ENCODE results near the gene KIF19. TPM values are rescaled to one million over a fixed set of nuclear protein-coding genes. Genes with fewer than 3 reads are reported as not detected.

The KIF19 gene
- polyA plus RNA-seq, 4 donors, result 0.37 to 1.3 (median 1.1) TPM

DNA sequence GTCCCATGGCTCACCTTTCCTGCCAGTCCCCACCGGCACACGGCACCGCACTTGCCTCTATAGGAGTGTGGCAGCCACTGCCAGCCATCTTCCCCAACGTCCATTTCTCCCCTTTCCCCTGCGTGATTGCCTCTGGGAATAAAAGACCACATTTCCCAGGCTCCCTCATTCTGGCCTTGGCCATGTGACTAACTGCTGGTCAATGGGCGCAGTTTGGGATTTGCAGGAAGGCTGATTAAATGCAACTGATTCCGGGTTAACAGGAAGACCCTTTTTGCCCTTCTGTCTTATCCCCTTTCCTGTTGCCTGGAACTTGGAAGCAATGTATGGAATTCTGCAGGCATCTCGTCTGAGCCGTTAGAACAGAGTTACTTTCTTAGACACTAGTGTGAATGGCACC lies 32.7 kb downstream of the KIF19 start:
- DNase-seq (ENCODE audit: low read depth in 4 of 4, low spot score in 2 of 4), result no peak

DNA sequence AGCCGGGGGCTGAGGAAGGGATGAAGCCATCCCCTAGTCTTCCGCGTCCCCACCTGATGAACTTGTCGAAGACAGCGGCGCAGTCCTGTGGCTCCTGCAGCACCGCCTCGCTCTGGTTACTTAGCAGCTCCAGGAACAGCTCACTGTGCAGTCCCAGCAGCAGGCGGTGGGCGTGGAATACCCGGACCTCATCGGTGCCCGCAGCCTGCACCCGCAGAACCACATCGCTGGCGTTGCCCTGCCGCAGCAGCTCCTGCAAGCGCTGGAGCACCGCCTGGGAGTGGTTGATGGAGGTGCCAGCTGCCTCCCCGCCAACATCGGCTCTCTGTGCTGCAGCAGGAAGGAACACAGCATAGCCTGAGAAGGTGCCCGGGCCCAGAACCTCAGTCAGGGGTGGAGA lies 33.9 kb downstream of the KIF19 start:
- DNase-seq (ENCODE audit: low read depth in 4 of 4, low spot score in 2 of 4), result no peak

DNA sequence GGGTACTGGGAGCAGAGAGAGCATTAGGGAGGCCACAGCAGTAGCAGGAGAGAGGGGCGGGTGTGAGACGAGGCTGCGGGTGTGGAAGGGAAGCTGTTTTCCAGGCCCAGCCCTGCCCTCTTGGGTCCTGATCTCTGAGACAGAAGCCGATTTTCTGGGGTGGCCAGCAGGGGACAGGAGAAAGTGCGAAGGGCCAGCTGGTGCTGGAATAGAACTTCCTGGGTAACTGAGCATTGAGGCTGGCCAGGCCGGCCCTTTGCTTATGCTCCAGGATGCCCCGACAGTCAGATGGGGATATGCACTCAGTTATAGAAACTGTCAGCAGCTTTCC lies 34.8 kb downstream of the KIF19 start:
- no peak for DNase-seq (ENCODE audit: low read depth in 4 of 4, low spot score in 2 of 4)

DNA sequence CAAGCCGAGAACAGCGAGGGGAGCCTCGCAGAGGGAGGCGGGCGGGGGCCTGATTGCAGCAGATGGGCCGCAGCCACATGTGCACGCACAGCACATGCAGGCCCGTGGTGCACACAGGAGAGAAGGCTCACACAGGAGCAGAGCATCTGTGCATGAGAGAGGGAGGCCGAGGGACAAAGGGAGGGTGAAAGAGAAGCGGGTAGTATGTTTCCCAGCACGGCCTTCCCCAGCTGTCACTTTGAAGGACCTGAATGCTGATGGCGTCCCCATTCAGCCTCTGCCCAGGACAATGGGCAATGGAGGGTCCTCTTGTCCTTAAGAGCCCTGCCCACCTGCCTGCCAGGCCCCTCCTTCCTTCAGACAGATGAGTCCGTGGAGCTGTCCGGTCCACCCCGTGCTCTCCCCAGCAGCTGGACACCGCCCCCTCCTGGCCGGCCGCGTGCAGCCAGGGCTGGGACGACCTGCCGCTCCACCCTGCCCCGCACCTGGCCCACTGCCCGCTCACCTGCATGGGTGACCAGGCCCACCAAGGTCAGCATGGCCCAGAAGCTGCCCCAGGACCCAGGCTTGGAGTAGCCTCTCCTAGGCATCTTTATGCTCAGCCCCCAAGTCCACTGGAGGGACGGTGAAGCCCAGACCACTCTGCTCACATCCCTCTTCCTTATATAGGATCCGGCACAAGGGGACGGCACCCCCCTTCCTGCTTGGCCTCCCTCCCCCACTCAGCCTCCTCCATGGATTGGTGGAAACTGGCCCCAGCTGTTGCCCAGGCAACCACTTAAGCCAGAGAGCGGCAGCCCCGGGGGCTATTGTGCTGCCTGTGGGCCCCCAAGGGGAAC lies 35.4 kb downstream of the KIF19 start, which contains the start of gene BTBD17:
Gene BTBD17 (minus strand): TSS at position 639 of the 839 bp plus-strand sequence. CDS start 49 bp downstream, at position 590.
- DNase-seq (ENCODE audit: low read depth in 4 of 4, low spot score in 2 of 4), result no peak

DNA sequence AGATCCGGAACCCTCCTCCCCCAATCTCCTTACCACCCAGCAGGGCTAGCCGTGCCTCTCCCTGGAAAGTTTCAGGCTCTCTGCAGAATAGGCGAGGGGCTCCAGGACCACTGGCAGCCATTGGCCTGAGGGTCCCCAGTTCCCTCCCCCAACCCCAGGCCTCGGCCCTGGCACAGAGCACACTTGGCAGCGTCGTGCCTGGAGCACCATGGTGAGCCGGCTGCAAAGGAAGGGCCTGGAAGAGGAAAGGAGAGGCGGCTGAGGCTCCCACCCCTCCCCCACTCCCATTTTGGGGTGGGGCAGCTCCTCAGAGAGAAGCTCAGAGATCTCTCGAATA lies 36.0 kb downstream of the KIF19 start:
- DNase-seq (ENCODE audit: low read depth in 4 of 4, low spot score in 2 of 4), result no peak

DNA sequence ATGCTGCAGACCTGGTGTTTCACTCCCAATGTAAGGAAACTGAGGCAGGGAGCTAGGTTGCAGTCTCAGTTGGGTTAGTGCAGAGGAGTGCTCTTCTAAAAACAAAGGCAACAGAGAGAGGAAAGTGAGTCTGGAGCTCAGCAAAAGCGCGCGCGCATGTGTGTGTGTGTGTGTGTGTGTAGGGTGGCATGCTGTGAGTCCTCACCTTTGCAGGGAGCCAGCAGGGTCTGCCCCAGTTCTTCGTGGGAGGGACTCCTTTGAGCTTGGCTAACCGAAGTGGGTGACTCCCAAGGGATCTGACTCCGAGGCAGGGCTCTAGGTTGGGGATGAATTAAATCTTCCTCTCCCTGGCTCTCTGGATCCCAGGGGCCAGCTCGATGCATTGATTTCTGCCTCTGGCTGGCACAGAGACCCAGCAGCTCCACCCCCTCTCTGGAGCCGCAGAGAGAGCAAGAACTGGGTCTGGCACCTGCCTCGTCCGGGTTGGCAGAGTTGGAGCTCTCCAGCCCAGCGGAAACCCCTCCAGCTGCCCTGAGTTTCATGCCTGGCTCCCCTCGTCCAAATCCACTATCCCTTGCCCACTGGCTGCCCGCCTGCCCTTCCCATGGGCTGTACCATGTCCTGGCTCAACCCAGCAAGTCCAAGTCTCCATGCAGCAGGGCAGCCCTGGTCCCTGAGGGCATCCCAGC lies 36.9 kb downstream of the KIF19 start:
- no peak for DNase-seq (ENCODE audit: low read depth in 4 of 4, low spot score in 2 of 4)

DNA sequence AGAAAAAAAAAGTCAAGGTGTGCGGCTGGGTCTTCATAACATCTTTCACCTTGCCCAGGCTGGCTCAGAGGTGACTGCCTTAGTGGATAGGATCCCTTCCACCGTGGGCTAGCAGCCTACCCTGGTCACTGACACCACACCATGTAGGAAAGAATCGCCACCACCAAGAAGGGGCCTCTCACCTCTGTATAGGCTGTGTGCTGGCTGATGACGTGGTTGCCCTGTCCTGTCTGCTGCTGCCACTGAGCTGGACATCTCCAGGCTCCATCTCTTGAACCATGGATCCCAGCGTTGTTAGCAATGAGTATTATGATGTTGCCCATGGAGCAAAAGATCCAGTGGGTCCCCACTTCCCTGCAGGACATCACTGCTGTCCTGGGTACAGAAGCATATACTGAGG lies 41.2 kb downstream of the KIF19 start, which contains the start of gene GPR142:
Gene GPR142 (plus strand): TSS at position 301 of the 400 bp plus-strand sequence. CDS start 2,035 bp downstream, outside the sequence.
- no peak for DNase-seq (ENCODE audit: low read depth in 4 of 4, low spot score in 2 of 4)

DNA sequence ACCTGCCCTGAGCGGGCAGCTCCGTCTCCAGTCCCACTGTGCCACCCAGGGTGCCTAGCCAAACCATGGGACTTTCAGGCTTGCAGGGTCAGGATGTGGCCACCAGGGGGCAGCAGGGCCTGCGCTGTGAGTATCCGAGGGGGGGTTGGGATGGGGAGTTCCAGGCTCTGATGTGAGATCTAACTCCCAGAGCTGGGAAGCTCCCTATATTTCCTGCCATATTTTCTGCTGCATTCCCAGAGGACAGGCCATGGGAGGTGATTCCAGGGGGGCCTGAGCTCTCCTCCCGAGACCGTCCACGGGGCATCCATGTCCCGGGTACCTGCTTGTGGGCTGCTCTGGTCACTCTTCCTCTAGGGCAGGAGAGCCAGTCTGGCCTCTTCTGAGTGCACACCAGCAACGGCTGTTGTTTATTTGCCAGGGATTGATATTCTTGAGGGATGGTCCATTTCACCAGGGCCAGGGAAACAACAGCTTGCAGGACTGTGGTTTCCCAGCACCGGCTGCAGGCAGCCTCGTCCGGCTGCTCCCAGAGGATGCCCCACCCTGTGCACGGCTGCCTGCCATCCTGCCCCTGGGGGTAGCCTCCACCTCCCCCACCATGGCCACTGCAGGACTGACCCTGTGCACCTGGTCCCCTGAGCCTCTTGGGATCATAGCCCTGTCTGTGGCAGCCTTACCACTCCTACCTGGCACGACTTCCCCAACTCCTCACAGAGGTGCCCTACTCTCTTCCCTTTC lies 42.5 kb downstream of the KIF19 start:
- no peak for DNase-seq (ENCODE audit: low read depth in 4 of 4, low spot score in 2 of 4)

DNA sequence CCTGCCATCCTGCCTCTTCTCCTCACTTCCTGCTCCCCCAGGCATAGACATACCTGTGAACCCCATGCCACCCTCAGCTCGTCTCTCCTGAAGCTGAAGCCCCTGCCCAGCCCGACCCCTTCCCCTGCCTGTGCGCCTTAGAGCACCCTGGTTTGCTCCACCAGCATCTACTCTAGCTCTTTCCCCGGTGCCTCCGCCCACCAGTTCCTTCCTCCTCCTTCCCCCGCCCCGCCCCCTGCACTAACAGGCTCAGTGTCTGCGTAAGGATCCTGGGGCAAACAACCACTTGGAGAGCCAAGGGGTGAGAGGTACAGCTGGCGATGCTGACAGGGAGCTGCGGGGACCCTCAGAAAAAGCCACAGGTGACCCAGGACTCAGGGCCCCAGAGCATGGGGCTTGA lies 43.2 kb downstream of the KIF19 start:
- DNase-seq (ENCODE audit: low read depth in 4 of 4, low spot score in 2 of 4), result no peak

DNA sequence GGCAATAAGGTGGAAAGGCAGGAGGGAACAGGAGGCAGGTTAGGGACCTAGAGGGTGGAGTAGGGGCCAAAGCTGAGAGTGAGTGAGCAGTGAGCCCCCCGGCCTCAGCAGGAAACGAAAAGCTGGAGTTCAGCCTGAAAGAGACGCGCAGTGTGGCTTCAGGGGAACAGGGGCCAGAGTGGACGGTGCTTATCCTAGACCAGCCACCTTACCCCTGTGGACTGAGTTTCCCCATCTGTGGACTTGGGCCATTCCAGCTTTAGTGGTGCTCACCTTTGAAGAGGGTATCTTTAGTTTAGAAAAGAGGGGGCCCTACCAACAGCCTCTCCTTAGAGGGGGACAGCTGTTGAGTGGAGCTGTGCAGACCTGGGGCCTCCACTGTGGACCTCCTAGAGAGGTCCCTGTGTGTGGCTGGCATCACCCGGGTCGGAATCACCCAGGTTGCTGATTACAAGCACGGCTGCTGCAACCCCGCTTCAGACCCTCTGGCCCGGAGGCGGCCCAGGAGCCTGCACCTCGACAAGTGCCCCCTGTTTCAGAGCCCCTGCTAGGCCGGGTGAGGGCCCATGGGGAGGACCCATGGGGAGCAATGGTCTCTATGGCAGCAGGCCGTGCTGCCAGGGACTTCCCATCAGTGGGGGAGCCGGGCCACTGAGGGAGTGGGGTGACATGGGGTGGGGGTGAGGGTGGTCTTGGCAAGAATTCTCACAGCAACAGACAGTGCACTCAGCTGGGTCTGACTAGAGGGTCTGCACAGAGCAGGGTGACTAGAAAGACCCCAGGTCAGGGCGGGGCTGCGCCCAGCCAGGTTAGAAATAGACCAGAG lies 43.9 kb downstream of the KIF19 start:
- no peak for DNase-seq (ENCODE audit: low read depth in 4 of 4, low spot score in 2 of 4)

DNA sequence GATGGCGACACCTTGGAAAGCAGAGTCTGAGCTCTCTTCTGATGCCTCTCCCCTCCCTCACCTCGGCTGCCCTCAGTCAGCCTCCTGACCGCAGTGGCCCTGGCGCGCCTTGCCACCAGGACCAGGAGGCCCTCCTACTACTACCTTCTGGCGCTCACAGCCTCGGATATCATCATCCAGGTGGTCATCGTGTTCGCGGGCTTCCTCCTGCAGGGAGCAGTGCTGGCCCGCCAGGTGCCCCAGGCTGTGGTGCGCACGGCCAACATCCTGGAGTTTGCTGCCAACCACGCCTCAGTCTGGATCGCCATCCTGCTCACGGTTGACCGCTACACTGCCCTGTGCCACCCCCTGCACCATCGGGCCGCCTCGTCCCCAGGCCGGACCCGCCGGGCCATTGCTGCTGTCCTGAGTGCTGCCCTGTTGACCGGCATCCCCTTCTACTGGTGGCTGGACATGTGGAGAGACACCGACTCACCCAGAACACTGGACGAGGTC lies 45.7 kb downstream of the KIF19 start:
- DNase-seq (ENCODE audit: low read depth in 4 of 4, low spot score in 2 of 4), result no peak

DNA sequence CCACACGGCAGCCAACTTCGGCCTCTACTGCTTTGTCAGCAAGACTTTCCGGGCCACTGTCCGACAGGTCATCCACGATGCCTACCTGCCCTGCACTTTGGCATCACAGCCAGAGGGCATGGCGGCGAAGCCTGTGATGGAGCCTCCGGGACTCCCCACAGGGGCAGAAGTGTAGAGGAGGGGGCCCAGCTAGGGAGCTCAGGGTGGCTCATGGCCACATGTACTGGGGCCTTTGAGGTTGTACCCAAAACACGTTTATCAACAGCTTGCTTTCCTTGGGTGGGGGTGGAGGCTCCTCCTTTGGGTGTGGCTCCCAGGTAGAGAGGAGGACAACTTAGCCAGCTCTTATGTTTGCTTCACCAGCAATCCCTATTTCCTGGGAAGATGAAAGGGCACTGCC lies 46.4 kb downstream of the KIF19 start:
- DNase-seq (ENCODE audit: low read depth in 4 of 4, low spot score in 2 of 4), result no peak

DNA sequence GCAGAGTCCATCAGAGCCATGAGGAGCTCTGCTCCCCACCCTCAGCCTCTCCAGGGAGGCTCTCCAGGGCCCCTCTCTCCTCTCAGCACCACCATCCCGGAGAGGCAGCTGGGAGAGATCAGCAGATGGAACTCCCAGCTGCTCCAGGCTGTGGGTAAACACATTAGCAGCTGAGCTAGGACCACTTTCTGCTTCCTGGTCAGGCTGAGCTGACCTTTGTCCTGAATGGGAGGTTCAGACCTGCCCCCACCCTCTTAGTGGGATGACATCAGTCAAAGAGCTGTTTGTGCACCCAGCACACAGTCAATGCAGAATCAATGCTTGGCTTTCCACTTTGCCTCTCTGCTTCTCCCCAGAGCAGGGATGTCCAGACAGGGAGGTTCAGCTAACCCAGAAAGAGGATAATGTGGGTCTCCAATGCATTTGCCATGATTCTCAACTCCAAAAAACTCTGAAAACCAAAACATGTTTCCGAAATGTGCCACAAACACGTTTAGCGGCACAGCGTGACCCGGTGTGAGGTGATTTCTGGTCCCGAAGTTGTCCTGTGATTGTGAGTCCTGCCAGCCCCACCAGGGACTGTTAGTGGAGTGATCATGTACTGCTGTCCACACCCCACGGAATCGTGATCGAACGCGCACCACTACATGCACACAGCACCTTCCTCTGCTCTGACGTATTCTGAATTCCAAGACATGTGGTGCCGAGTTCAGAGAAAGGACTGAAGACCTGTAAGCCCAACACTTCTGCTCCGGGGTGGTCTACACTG lies 48.0 kb downstream of the KIF19 start:
- no peak for DNase-seq (ENCODE audit: low read depth in 4 of 4, low spot score in 2 of 4)

DNA sequence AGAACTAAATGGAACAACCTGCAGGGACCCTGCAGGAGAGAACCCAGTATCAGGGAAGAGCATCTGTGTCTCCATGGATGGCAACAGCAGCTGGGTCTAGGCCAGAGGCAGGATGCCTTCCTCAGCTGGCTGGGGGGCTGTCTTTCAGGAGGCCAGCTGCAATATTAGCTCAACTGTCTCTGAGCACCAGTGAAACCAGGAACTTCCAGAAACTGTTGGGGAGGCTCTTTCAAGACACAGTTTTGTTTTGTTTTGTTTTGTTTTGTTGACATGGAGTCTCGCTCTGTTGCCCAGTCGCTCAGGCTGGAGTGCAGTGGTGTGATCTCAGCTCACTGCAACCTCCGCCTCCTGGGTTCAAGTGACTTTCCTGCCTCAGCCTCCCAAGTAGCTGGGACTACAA lies 48.8 kb downstream of the KIF19 start:
- DNase-seq (ENCODE audit: low read depth in 4 of 4, low spot score in 2 of 4), result no peak

DNA sequence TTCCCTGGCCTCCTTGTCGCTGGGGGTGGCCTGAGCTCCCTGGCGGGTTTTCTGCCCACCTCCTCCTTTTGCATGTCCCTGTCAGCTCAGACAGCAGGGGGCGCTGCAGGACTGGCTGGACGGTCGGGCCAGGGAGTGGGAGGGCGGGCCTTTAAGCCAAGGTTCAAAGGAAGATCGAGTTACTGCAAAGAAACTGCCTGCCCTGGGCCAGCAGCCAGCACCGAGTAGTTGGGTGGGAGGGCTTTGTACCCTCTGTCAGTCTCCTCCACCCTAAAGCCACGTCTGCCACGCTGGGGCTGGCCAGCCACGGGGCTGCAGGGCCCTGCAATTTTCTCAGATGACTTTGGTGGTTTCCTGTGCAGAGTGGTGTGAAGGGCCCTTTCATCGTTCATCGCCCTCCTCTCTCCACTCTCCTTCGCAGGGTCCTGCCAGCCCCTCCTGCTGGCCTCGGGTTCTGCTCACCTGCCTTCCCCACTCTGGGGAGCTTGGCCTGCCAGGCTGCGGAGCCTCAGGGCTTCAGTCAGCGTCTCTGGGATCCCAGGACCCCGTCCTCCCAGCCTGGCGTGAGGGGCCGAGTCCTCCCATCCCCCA lies 53.6 kb downstream of the KIF19 start:
- peak; percentile 75 to 87 (median 81) for DNase-seq (ENCODE audit: low read depth in 4 of 4, low spot score in 2 of 4)

DNA sequence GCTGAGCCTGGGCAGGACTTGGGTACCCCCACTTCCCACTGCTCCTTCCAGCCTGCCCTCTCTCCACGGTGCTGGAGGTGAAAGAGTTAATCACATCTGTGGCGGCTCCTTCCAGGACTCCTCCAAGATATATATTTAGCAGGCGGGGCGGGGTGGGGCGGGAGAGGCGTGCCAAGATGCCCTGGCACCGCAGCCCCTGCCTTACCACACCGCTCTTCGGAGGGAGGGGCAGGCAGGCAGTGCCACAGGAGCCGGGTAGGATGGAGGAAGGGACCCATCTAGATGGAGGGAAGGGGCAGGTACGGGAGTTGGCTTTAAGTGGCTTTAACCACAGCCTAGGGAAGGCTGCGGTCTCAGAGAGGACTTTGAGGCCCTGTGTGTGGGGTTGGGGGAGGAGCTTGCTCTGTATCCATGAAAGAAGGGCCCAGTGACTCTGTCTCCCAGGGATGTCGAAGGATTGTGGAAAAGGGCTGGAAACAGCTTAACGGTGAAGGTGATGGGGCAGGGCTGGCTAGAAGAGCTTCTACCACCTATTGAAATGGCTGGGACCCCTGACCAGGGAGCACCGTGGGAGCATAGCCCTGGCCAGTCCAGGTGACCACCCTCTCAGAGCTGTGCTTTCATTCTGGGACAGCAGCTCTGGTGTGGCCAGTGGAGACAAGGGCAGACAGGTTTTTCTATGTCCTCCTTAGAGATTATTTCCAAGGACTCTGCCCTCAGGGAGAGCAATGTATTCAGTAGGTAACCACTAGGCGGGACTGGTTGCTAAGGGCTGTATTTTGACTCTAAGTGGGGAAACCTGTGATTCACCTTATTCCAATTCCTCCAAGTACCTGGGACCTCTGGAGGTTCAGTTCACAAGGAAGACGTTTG lies 54.3 kb downstream of the KIF19 start:
- DNase-seq (ENCODE audit: low read depth in 4 of 4, low spot score in 2 of 4), result no peak

DNA sequence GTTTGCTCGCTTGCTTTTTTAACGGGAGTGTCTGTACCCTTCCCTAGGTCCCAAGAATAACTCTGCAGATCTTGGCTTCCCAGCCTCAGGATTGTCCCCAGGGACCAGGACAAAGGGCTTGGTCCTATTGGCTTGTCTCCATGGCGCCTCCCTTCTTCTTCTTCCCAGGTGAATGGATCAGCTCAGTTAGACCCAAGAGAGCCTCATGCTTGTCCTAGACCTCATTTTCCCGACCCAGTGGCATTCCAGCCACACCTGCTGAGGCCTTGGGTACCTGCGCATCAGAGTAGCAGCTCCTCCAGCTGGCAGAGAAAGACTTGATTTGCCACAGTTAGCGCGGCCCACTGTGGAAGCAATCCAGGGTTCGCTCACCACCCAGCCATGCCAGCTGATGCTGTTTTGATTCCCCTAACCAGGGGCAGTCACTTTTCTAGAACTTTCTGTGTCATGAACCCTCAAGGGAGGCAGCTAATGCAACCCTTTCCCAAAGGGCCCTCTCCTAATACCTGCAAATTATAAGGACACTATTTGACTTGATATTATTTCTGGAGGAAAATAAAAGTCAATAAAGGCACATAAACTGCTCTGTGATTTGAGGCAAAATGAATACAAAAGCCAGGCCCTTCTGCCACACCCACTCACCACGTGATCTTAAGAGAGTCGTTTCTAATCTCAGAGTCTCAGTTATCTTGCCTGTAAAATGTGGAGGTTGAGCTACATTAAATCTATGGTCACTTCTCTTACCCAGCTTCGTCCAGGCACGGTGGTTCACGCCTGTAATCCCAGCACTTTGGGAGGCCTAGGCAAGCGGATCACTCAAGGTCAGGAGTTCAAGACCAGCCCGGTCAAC lies 55.2 kb downstream of the KIF19 start:
- no peak for DNase-seq (ENCODE audit: low read depth in 4 of 4, low spot score in 2 of 4)

All from left renal cortex interstitium (tissue), 4 donors.